SU-DHL-6 (cell line): ENCODE results near the gene ARL15.

Experiments used
- H2AFZ ChIP-seq: fragments of 200-600 bp; sonication (generic); 2 replicates; pipeline ENCODE4 v1.6.1; 2014; ENCODE audit warnings: low read depth, mild to moderate bottlenecking, moderate library complexity, mixed read lengths, antibody characterized with exemption, low read length; ENCODE audit not compliant: severe bottlenecking
- H3F3A ChIP-seq: fragments of 200-600 bp; shearing (Covaris generic); 2 replicates; pipeline ENCODE4 v1.6.0; 2016; ENCODE audit warnings: antibody characterized with exemption, mild to moderate bottlenecking; ENCODE audit not compliant: insufficient read depth
- H3K27ac ChIP-seq: fragments of 200-600 bp; sonication (generic); 2 replicates; pipeline ENCODE4 v1.5.1; 2016; ENCODE audit warnings: low read depth, mild to moderate bottlenecking, low read length, moderate library complexity, mixed read lengths
- H3K27me3 ChIP-seq: fragments of 200-600 bp; sonication (generic), shearing (Covaris generic); 2 replicates; pipeline ENCODE4 v1.6.0; 2014; ENCODE audit warnings: mild to moderate bottlenecking, low read length
- H3K36me3 ChIP-seq: fragments of 200-600 bp; sonication (generic); 2 replicates; pipeline ENCODE4 v1.6.1; 2014; ENCODE audit warnings: mild to moderate bottlenecking, low read length, mixed read lengths
- H3K4me2 ChIP-seq: fragments of 300-600, 200-600 bp; shearing (Covaris generic), sonication (generic); 2 replicates; pipeline ENCODE4 v1.6.0; 2014; ENCODE audit warnings: low read length, low read depth, mild to moderate bottlenecking; ENCODE audit not compliant: poor library complexity, severe bottlenecking
- H3K4me3 ChIP-seq: fragments of 200-600 bp; sonication (generic); 2 replicates; pipeline ENCODE4 v1.5.1; 2014; ENCODE audit warnings: antibody characterized with exemption, low read length, mild to moderate bottlenecking, mixed read lengths; ENCODE audit not compliant: insufficient read depth, poor library complexity, severe bottlenecking
- H3K79me2 ChIP-seq: fragments of 200-600 bp; sonication (generic); 2 replicates; pipeline ENCODE4 v1.6.1; 2014; ENCODE audit warnings: mild to moderate bottlenecking, low read length, moderate library complexity; ENCODE audit not compliant: insufficient read depth
- H3K9ac ChIP-seq: fragments of 200-600 bp; sonication (generic); 2 replicates; pipeline ENCODE4 v1.7.0; 2014; ENCODE audit warnings: mild to moderate bottlenecking, low read length
- H3K9me2 ChIP-seq: fragments of 200-600 bp; sonication (generic); replicated peaks from 2 replicates; pipeline ENCODE4 v1.6.1; 2014; ENCODE audit warnings: low read length; ENCODE audit not compliant: insufficient read depth
- H3K9me3 ChIP-seq: fragments of 200-600 bp; sonication (generic); 2 replicates; pipeline ENCODE4 v1.6.1; 2014; ENCODE audit warnings: low read length, mixed read lengths; ENCODE audit not compliant: insufficient read depth
- H4K20me1 ChIP-seq: fragments of 200-600 bp; sonication (generic); 2 replicates; pipeline ENCODE4 v1.6.1; 2014; ENCODE audit warnings: low read depth, mild to moderate bottlenecking, antibody characterized with exemption, low read length, moderate library complexity, mixed read lengths
- CTCF ChIP-seq: fragments of 200-600 bp; sonication (generic); IDR thresholded peaks from one replicate; pipeline ENCODE4 v1.5.1; 2017; ENCODE audit warnings: antibody characterized with exemption, mild to moderate bottlenecking, low read length, moderate library complexity; ENCODE audit not compliant: insufficient read depth, poor library complexity, severe bottlenecking
- EZH2phosphoT487 ChIP-seq: fragments of 200-600 bp; sonication (generic), shearing (Covaris generic); conservative IDR thresholded peaks from 2 replicates; pipeline ENCODE4 v1.6.1; 2018; ENCODE audit warnings: mild to moderate bottlenecking, antibody characterized with exemption, low read length, moderate library complexity, mixed read lengths

The ARL15 gene

GRCh38 chr5:54148858-54149257 is 161.5 kb downstream of the ARL15 start:
- Histone ChIP-seq H4K20me1 (no peaks in the 10 kb centered on the region), H3K4me2 (no peak overlapping the region), H3K27me3 (no peaks in the 10 kb centered on the region), H3K79me2 (no peaks in the 10 kb centered on the region), H3K4me3 (no peak overlapping the region), H3K9me2 (no peaks in the 10 kb centered on the region), H3K27ac (no peak overlapping the region), H3K9ac (no peak overlapping the region), H3K36me3 (peaks cover 2% of the 10 kb centered on the region; the same call in 1 of the 2 replicates), H3K9me3 (no peaks in the 10 kb centered on the region), H3F3A (no peaks in the 10 kb centered on the region), H2AFZ (no peak overlapping the region)
- no peak for TF ChIP-seq EZH2phosphoT487
- TF ChIP-seq CTCF = no peak

- Histone ChIP-seq H3F3A (no peaks in the 10 kb centered on the region), H3K9me3 (no peaks in the 10 kb centered on the region), H4K20me1 (no peaks in the 10 kb centered on the region), H3K4me3 (no peak overlapping the region), H3K9ac (no peak overlapping the region), H3K4me2 (no peak overlapping the region), H3K79me2 (no peaks in the 10 kb centered on the region), H3K36me3 (no peaks in the 10 kb centered on the region), H3K9me2 (no peaks in the 10 kb centered on the region), H3K27me3 (no peaks in the 10 kb centered on the region), H3K27ac (no peak overlapping the region), H2AFZ (no peak overlapping the region)
- TF ChIP-seq CTCF (no peak), EZH2phosphoT487 (no peak)
These were observed 162.1 kb downstream of the ARL15 start for GRCh38 chr5:54148067-54148845.

- no peaks in the 10 kb centered on the region for H4K20me1 ChIP-seq
- H3K27me3 ChIP-seq = no peaks in the 10 kb centered on the region
- TF ChIP-seq CTCF (no peak), EZH2phosphoT487 (no peak)
- no peak overlapping the region for H2AFZ ChIP-seq
- H3K4me3 ChIP-seq = no peak overlapping the region
- H3K9ac ChIP-seq = no peak overlapping the region
- H3K79me2 ChIP-seq = no peaks in the 10 kb centered on the region
- H3K9me2 ChIP-seq = no peaks in the 10 kb centered on the region
- H3K9me3 ChIP-seq = no peaks in the 10 kb centered on the region
- H3F3A ChIP-seq = no peaks in the 10 kb centered on the region
- H3K36me3 ChIP-seq = no peaks in the 10 kb centered on the region
- no peak overlapping the region for H3K27ac ChIP-seq
- H3K4me2 ChIP-seq = no peak overlapping the region
These were observed 163.5 kb downstream of the ARL15 start for GRCh38 chr5:54146916-54147315.
